ENCODE results near the gene KRTAP21-2. TPM values are rescaled to one million over a fixed set of nuclear protein-coding genes. Genes with fewer than 3 reads are reported as not detected.
"Not testable (repeated sequence)": the region's sequence is repeated elsewhere in the genome, so short reads cannot be mapped to it uniquely, and the experiment has no call there.

Gene KRTAP21-2
- total and polyA plus RNA-seq, 7 experiments from 2014 or later = not detected

- H3K36me3 Mint-ChIP-seq; H3K4me1 ChIP-seq (ENCODE audit: control insufficient read depth in 2 of 2, insufficient read depth in 2 of 2, low read length in 2 of 2); H3K4me1 Mint-ChIP-seq; H3K27ac ChIP-seq (ENCODE audit: low read depth, low read length); DNase-seq; H3K27ac Mint-ChIP-seq; H3K4me3 Mint-ChIP-seq; H3K27me3 ChIP-seq (ENCODE audit: control insufficient read depth in 2 of 2, insufficient read depth in 2 of 2, low read length in 2 of 2); H3K36me3 ChIP-seq (ENCODE audit: control insufficient read depth in 2 of 3, insufficient read depth in 3 of 3, low read length in 3 of 3); POLR2A ChIA-PET; H3K4me3 ChIP-seq (ENCODE audit: low read length); H3K9me3 ChIP-seq (ENCODE audit: control insufficient read depth in 2 of 3, low read length in 3 of 3); ATAC-seq; CTCF ChIA-PET; intact Hi-C loops (cut with micrococcal nuclease): not testable (repeated sequence)
- H3K27me3 Mint-ChIP-seq = peaks cover 2 to 24% (median 22%) of the 10 kb centered on the region in 5 donors
- peaks cover 0 to 11% (median 3%) of the 10 kb centered on the region in 11 donors for H3K9me3 Mint-ChIP-seq
Observed at GRCh38 chr21:30755328-30755727, 8.3 kb upstream of the KRTAP21-2 start, which contains the start of gene KRTAP21-1. Gene KRTAP21-1, minus strand, starts transcription at chr21:30755428. Its CDS starts 50 bp downstream, at chr21:30755378.

- intact Hi-C loops (cut with micrococcal nuclease) = no loop called here
- peaks cover 2 to 39% (median 19%) of the 10 kb centered on the region in 5 donors for H3K27me3 Mint-ChIP-seq
- no peaks in the 10 kb centered on the region for H3K4me1 Mint-ChIP-seq
- H3K27me3 ChIP-seq (ENCODE audit: control insufficient read depth in 2 of 2, insufficient read depth in 2 of 2, low read length in 2 of 2) = no peaks in the 10 kb centered on the region
- no peak overlapping the region for H3K4me3 Mint-ChIP-seq
- H3K4me3 ChIP-seq (ENCODE audit: low read length) = no peak overlapping the region
- H3K27ac Mint-ChIP-seq = no peak overlapping the region
- H3K36me3 Mint-ChIP-seq = no peaks in the 10 kb centered on the region
- no peak overlapping the region for H3K27ac ChIP-seq (ENCODE audit: low read depth, low read length)
- POLR2A ChIA-PET = no interaction called here
- H3K9me3 ChIP-seq (ENCODE audit: control insufficient read depth in 2 of 3, low read length in 3 of 3) = no peaks in the 10 kb centered on the region
- CTCF ChIA-PET = no interaction called here
- no peaks in the 10 kb centered on the region for H3K36me3 ChIP-seq (ENCODE audit: control insufficient read depth in 2 of 3, insufficient read depth in 3 of 3, low read length in 3 of 3)
- H3K9me3 Mint-ChIP-seq = peaks cover 0 to 5% (median 0%) of the 10 kb centered on the region in 11 donors
- ATAC-seq (no peak), DNase-seq (no peak)
- H3K4me1 ChIP-seq (ENCODE audit: control insufficient read depth in 2 of 2, insufficient read depth in 2 of 2, low read length in 2 of 2) = no peaks in the 10 kb centered on the region
Observed at GRCh38 chr21:30740462-30740861, 6.6 kb downstream of the KRTAP21-2 start.

DNA sequence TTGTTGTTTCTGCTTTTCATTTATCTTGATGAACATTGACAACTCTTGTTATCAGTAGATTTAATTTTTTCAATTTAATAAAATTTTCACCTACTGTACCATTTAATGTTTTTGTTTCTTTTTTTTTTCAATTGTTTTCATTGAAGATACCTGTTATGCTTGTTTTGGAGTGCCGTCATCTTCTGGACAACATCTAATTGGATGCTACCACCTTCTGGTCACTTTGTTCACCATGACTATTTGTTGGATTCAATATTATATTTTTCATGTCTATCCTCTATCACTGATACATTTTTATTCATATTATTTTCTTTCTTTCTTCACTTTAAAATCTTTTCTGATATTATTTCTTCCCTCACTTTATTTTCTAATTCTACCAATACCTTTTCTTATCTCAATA is 14.0 kb downstream of the KRTAP21-2 start:
- Histone ChIP-seq H3K4me1 (ENCODE audit: control insufficient read depth in 2 of 2, insufficient read depth in 2 of 2, low read length in 2 of 2) (no peaks in the 10 kb centered on the region), H3K27me3 (ENCODE audit: control insufficient read depth in 2 of 2, insufficient read depth in 2 of 2, low read length in 2 of 2) (no peaks in the 10 kb centered on the region), H3K36me3 (ENCODE audit: control insufficient read depth in 2 of 3, insufficient read depth in 3 of 3, low read length in 3 of 3) (no peaks in the 10 kb centered on the region), H3K27ac (ENCODE audit: low read depth, low read length) (no peak overlapping the region), H3K9me3 (ENCODE audit: control insufficient read depth in 2 of 3, low read length in 3 of 3) (no peaks in the 10 kb centered on the region), H3K4me3 (ENCODE audit: low read length) (no peak overlapping the region)
- Mint-ChIP-seq H3K4me1 (no peaks in the 10 kb centered on the region), H3K9me3 (peaks cover 0 to 13% (median 0%) of the 10 kb centered on the region in 11 donors), H3K4me3 (no peak overlapping the region), H3K27ac (no peak overlapping the region), H3K36me3 (no peaks in the 10 kb centered on the region), H3K27me3 (peaks cover 0 to 34% (median 8%) of the 10 kb centered on the region in 5 donors)
- DNase-seq = no peak
- intact Hi-C loops (cut with micrococcal nuclease) = no loop called here
- CTCF ChIA-PET = no interaction called here
- POLR2A ChIA-PET = no interaction called here
- ATAC-seq = no peak

DNA sequence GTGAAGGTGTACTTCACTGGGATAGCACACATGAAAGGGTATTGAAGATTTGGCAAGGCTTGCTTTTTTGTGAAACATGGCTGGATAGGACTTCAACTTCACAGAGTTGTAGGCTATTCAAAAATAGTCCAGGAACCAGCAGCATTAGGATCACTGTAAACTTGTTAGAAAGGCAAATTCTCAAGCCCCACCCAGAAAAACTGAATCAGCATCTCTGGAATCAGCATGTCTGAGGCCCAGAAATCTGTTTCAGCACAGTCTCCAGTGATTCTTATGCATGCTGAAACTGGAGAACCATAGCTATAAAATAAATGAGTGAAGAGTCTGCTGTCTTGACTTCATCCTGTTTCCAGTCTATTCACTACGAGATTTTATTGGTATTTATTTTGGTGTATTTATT is 20.3 kb downstream of the KRTAP21-2 start:
- Mint-ChIP-seq H3K9me3 (peaks cover 0 to 17% (median 0%) of the 10 kb centered on the region in 11 donors), H3K36me3 (peaks cover 0 to 10% (median 0%) of the 10 kb centered on the region in 5 donors), H3K27me3 (peaks cover 3 to 27% (median 18%) of the 10 kb centered on the region in 5 donors), H3K4me1 (no peaks in the 10 kb centered on the region), H3K4me3 (no peak overlapping the region), H3K27ac (no peak overlapping the region)
- no peak for ATAC-seq
- no peak overlapping the region for H3K27ac ChIP-seq (ENCODE audit: low read depth, low read length)
- no peaks in the 10 kb centered on the region for H3K27me3 ChIP-seq (ENCODE audit: control insufficient read depth in 2 of 2, insufficient read depth in 2 of 2, low read length in 2 of 2)
- no peaks in the 10 kb centered on the region for H3K36me3 ChIP-seq (ENCODE audit: control insufficient read depth in 2 of 3, insufficient read depth in 3 of 3, low read length in 3 of 3)
- POLR2A ChIA-PET = interaction anchor here (0.6 kb wide), 1 partner anchor 851 kb away, joined by 3 read pairs; no protein-coding TSS in a partner anchor
- CTCF ChIA-PET = interaction anchor here (0.6 kb wide), 1 partner anchor 577 kb away, joined by 7 read pairs; no protein-coding TSS in a partner anchor
- H3K4me3 ChIP-seq (ENCODE audit: low read length) = no peak overlapping the region
- intact Hi-C loops (cut with micrococcal nuclease) = no loop called here
- no peaks in the 10 kb centered on the region for H3K4me1 ChIP-seq (ENCODE audit: control insufficient read depth in 2 of 2, insufficient read depth in 2 of 2, low read length in 2 of 2)
- H3K9me3 ChIP-seq (ENCODE audit: control insufficient read depth in 2 of 3, low read length in 3 of 3) = no peaks in the 10 kb centered on the region
- no peak for DNase-seq

DNA sequence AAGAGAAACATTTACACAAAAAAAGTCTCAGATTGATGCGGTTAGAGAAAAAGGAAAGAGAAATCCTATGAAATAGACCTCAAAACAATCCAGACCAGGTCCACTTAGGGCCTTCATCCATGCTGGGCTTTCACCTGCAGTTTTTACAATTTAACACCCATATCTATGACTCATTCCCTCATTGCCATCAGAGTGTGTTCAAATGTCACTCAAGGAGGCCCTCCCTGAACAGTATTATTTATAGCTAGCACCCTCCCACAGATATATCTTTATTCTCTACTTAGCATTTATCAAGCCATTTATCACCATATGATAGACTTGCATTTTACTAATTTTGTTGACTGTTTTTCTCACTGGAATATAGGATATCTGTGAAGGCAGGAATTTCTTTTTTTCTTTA is 27.7 kb downstream of the KRTAP21-2 start:
- H3K4me1 Mint-ChIP-seq = peaks cover 0 to 25% (median 0%) of the 10 kb centered on the region in 7 donors
- H3K27ac Mint-ChIP-seq = peak overlapping the region in 1 of 9 donors; percentile 6
- H3K36me3 Mint-ChIP-seq = peaks cover 0 to 14% (median 0%) of the 10 kb centered on the region in 5 donors
- H3K27ac ChIP-seq (ENCODE audit: low read depth, low read length) = no peak overlapping the region
- peaks cover 0 to 12% (median 2%) of the 10 kb centered on the region in 5 donors for H3K27me3 Mint-ChIP-seq
- DNase-seq = no peak
- ChIA-PET CTCF (no interaction called here), POLR2A (no interaction called here)
- intact Hi-C loops (cut with micrococcal nuclease) = no loop called here
- H3K9me3 ChIP-seq (ENCODE audit: control insufficient read depth in 2 of 3, low read length in 3 of 3) = no peaks in the 10 kb centered on the region
- no peaks in the 10 kb centered on the region for H3K36me3 ChIP-seq (ENCODE audit: control insufficient read depth in 2 of 3, insufficient read depth in 3 of 3, low read length in 3 of 3)
- no peaks in the 10 kb centered on the region for H3K4me1 ChIP-seq (ENCODE audit: control insufficient read depth in 2 of 2, insufficient read depth in 2 of 2, low read length in 2 of 2)
- no peaks in the 10 kb centered on the region for H3K27me3 ChIP-seq (ENCODE audit: control insufficient read depth in 2 of 2, insufficient read depth in 2 of 2, low read length in 2 of 2)
- no peak for ATAC-seq
- H3K4me3 Mint-ChIP-seq = no peak overlapping the region
- H3K9me3 Mint-ChIP-seq = peaks cover 0 to 13% (median 0%) of the 10 kb centered on the region in 11 donors
- H3K4me3 ChIP-seq (ENCODE audit: low read length) = no peak overlapping the region

GRCh38 chr21:30718239-30718909 is 28.7 kb downstream of the KRTAP21-2 start, which contains the start of gene KRTAP21-3:
Gene KRTAP21-3, minus strand, starts transcription at chr21:30718777. Its CDS starts 18 bp downstream, at chr21:30718759.
- Histone ChIP-seq H3K4me1 (ENCODE audit: control insufficient read depth in 2 of 2, insufficient read depth in 2 of 2, low read length in 2 of 2) (no peaks in the 10 kb centered on the region), H3K9me3 (ENCODE audit: control insufficient read depth in 2 of 3, low read length in 3 of 3) (no peaks in the 10 kb centered on the region), H3K36me3 (ENCODE audit: control insufficient read depth in 2 of 3, insufficient read depth in 3 of 3, low read length in 3 of 3) (no peaks in the 10 kb centered on the region), H3K27me3 (ENCODE audit: control insufficient read depth in 2 of 2, insufficient read depth in 2 of 2, low read length in 2 of 2) (no peaks in the 10 kb centered on the region), H3K27ac (ENCODE audit: low read depth, low read length) (no peak within 1 kb of the TSS), H3K4me3 (ENCODE audit: low read length) (no peak within 1 kb of the TSS)
- POLR2A ChIA-PET = no interaction called here
- CTCF ChIA-PET = no interaction called here
- peaks cover 0 to 11% (median 0%) of the 10 kb centered on the region in 11 donors for H3K9me3 Mint-ChIP-seq
- DNase-seq = no peak
- H3K27me3 Mint-ChIP-seq = peaks cover 0 to 6% (median 2%) of the 10 kb centered on the region in 5 donors
- ATAC-seq = no peak
- H3K4me1 Mint-ChIP-seq = peaks cover 0 to 25% (median 0%) of the 10 kb centered on the region in 7 donors
- H3K4me3 Mint-ChIP-seq = peak within 1 kb of the TSS in 1 of 10 donors; percentile 20
- peak within 1 kb of the TSS in 2 of 9 donors; percentile 29 to 76 for H3K27ac Mint-ChIP-seq
- H3K36me3 Mint-ChIP-seq = peaks cover 0 to 12% (median 0%) of the 10 kb centered on the region in 5 donors
- intact Hi-C loops (cut with micrococcal nuclease) = no loop called here
